ENCODE measurements around the gene COL21A1.

DNA sequence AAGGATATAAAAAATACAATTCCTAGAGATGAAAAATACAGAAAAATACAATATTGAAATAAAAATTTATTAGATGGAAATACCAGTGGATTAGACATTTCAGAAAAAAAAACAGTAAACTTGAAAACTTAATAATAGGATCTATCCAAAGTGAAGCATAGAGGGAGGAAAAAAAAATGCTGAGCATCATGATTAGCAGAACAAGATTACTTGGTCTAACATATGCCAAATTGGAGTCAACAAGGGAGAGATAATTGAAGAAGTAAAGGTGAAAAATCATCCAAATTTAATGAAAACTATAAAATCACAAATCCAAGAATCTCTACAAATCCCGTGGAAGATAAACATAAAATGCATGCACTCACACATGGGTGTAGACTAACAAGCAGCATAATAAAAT lies 205.8 kb downstream of the COL21A1 start:
- TF ChIP-seq, protein P1, sequence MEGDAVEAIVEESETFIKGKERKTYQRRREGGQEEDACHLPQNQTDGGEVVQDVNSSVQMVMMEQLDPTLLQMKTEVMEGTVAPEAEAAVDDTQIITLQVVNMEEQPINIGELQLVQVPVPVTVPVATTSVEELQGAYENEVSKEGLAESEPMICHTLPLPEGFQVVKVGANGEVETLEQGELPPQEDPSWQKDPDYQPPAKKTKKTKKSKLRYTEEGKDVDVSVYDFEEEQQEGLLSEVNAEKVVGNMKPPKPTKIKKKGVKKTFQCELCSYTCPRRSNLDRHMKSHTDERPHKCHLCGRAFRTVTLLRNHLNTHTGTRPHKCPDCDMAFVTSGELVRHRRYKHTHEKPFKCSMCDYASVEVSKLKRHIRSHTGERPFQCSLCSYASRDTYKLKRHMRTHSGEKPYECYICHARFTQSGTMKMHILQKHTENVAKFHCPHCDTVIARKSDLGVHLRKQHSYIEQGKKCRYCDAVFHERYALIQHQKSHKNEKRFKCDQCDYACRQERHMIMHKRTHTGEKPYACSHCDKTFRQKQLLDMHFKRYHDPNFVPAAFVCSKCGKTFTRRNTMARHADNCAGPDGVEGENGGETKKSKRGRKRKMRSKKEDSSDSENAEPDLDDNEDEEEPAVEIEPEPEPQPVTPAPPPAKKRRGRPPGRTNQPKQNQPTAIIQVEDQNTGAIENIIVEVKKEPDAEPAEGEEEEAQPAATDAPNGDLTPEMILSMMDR (IDR thresholded peaks at IDR 0.05) = no peak
- no peak for TF ChIP-seq POLR2A (IDR thresholded peaks at IDR 0.05)
